Measurements from ENCODE around the gene ADRA2A.

The ADRA2A gene

GRCh38 chr10:111114758-111115500, 38.1 kb downstream of the ADRA2A start:
- DNase-seq (ENCODE audit: low read depth): no peak
- no peak for TF ChIP-seq CTCF (IDR thresholded peaks at IDR 0.05; ENCODE audit: control insufficient read depth, extremely low read depth, insufficient read depth)

GRCh38 chr10:111116211-111116610, 39.4 kb downstream of the ADRA2A start:
- no peak for TF ChIP-seq CTCF (IDR thresholded peaks at IDR 0.05; ENCODE audit: control insufficient read depth, extremely low read depth, insufficient read depth)
- no peak for DNase-seq (ENCODE audit: low read depth)

More at GRCh38 chr10:111114758-111115500, 38.1 kb downstream of the ADRA2A start:
- no peak overlapping the region for H3K4me3 ChIP-seq (ENCODE audit: low read depth, low read length)

GRCh38 chr10:111116762-111117445, 40.1 kb downstream of the ADRA2A start:
- TF ChIP-seq CTCF (IDR thresholded peaks at IDR 0.05; ENCODE audit: control insufficient read depth, extremely low read depth, insufficient read depth): no peak
- DNase-seq (ENCODE audit: low read depth): no peak
- H3K4me3 ChIP-seq (ENCODE audit: low read depth, low read length): no peak overlapping the region

More at GRCh38 chr10:111116211-111116610, 39.4 kb downstream of the ADRA2A start:
- no peak overlapping the region for H3K4me3 ChIP-seq (ENCODE audit: low read depth, low read length)

GRCh38 chr10:111117528-111118277, 40.9 kb downstream of the ADRA2A start:
- H3K4me3 ChIP-seq (ENCODE audit: low read depth, low read length): no peak overlapping the region
- no peak for DNase-seq (ENCODE audit: low read depth)
- TF ChIP-seq CTCF (IDR thresholded peaks at IDR 0.05; ENCODE audit: control insufficient read depth, extremely low read depth, insufficient read depth): no peak

GRCh38 chr10:111118758-111119157, 41.9 kb downstream of the ADRA2A start:
- no peak for TF ChIP-seq CTCF (IDR thresholded peaks at IDR 0.05; ENCODE audit: control insufficient read depth, extremely low read depth, insufficient read depth)
- DNase-seq (ENCODE audit: low read depth): no peak
- no peak overlapping the region for H3K4me3 ChIP-seq (ENCODE audit: low read depth, low read length)

- no peak overlapping the region for H3K4me3 ChIP-seq (ENCODE audit: low read depth, low read length)
- TF ChIP-seq CTCF (IDR thresholded peaks at IDR 0.05; ENCODE audit: control insufficient read depth, extremely low read depth, insufficient read depth): no peak
- no peak for DNase-seq (ENCODE audit: low read depth)
Observed at GRCh38 chr10:111119637-111120036, 42.8 kb downstream of the ADRA2A start.
